ENCODE measurements around the gene CIRBP.

Gene CIRBP

GRCh38 chr19:1239420-1239795 lies 29.7 kb upstream of the CIRBP start:
- Histone ChIP-seq H3K27ac (no peak overlapping the region), H4K20me1 (ENCODE audit: insufficient read depth) (no peaks in the 10 kb centered on the region), H3K4me2 (peak overlapping the region; percentile 71), H3K9ac (no peak overlapping the region), H3K79me2 (ENCODE audit: insufficient read depth, low read depth) (peaks cover 9% of the 10 kb centered on the region; the same call in 1 of the 2 replicates), H3K27me3 (ENCODE audit: insufficient read depth, low read depth) (peaks cover 21% of the 10 kb centered on the region), H3K4me1 (ENCODE audit: low read depth, poor library complexity, severe bottlenecking) (peaks cover 26% of the 10 kb centered on the region), H3K36me3 (ENCODE audit: insufficient read depth) (no peaks in the 10 kb centered on the region), H2AFZ (ENCODE audit: low read depth) (peak overlapping the region; percentile 61; the same call in 1 of the 2 replicates), H3K4me3 (IDR thresholded peaks at IDR 0.05; ENCODE audit: insufficient read depth, low read depth, low read length) (no peak overlapping the region)
- no peak for TF ChIP-seq CTCF (conservative IDR thresholded peaks at IDR 0.05; ENCODE audit: low read depth, low read length)

GRCh38 chr19:1239796-1240737 lies 29.1 kb upstream of the CIRBP start:
- H3K4me3 ChIP-seq (IDR thresholded peaks at IDR 0.05; ENCODE audit: insufficient read depth, low read depth, low read length) = no peak overlapping the region
- H3K79me2 ChIP-seq (ENCODE audit: insufficient read depth, low read depth) = peaks cover 9% of the 10 kb centered on the region; the same call in 1 of the 2 replicates
- no peak overlapping the region for H3K9ac ChIP-seq
- peak overlapping the region; percentile 85 for H3K4me2 ChIP-seq
- H3K27me3 ChIP-seq (ENCODE audit: insufficient read depth, low read depth) = peaks cover 21% of the 10 kb centered on the region
- peaks cover 31% of the 10 kb centered on the region for H3K4me1 ChIP-seq (ENCODE audit: low read depth, poor library complexity, severe bottlenecking)
- H4K20me1 ChIP-seq (ENCODE audit: insufficient read depth) = no peaks in the 10 kb centered on the region
- H3K36me3 ChIP-seq (ENCODE audit: insufficient read depth) = no peaks in the 10 kb centered on the region
- H3K27ac ChIP-seq = no peak overlapping the region
- H2AFZ ChIP-seq (ENCODE audit: low read depth) = peak overlapping the region; percentile 61
- no peak; the same call in 1 of the 2 replicates for TF ChIP-seq CTCF (conservative IDR thresholded peaks at IDR 0.05; ENCODE audit: low read depth, low read length)

GRCh38 chr19:1240925-1241324 lies 28.2 kb upstream of the CIRBP start:
- peaks cover 33% of the 10 kb centered on the region for H3K4me1 ChIP-seq (ENCODE audit: low read depth, poor library complexity, severe bottlenecking)
- no peak overlapping the region for H3K27ac ChIP-seq
- H3K27me3 ChIP-seq (ENCODE audit: insufficient read depth, low read depth) = peaks cover 19% of the 10 kb centered on the region
- no peaks in the 10 kb centered on the region for H4K20me1 ChIP-seq (ENCODE audit: insufficient read depth)
- H3K36me3 ChIP-seq (ENCODE audit: insufficient read depth) = no peaks in the 10 kb centered on the region
- peak overlapping the region; percentile 65; the same call in 1 of the 2 replicates for H3K9ac ChIP-seq
- peaks cover 9% of the 10 kb centered on the region; the same call in 1 of the 2 replicates for H3K79me2 ChIP-seq (ENCODE audit: insufficient read depth, low read depth)
- TF ChIP-seq CTCF (conservative IDR thresholded peaks at IDR 0.05; ENCODE audit: low read depth, low read length) = no peak
- peak overlapping the region; percentile 85 for H3K4me2 ChIP-seq
- H3K4me3 ChIP-seq (IDR thresholded peaks at IDR 0.05; ENCODE audit: insufficient read depth, low read depth, low read length) = no peak overlapping the region
- peak overlapping the region; percentile 61 for H2AFZ ChIP-seq (ENCODE audit: low read depth)

- peaks cover 33% of the 10 kb centered on the region for H3K4me1 ChIP-seq (ENCODE audit: low read depth, poor library complexity, severe bottlenecking)
These were observed 27.6 kb upstream of the CIRBP start, which contains the start of gene ATP5F1D for GRCh38 chr19:1241417-1242095. ATP5F1D (plus strand) TSS chr19:1241751; CDS start chr19:1241851, 100 bp downstream.

More at GRCh38 chr19:1241417-1242095, 27.6 kb upstream of the CIRBP start, which contains the start of gene ATP5F1D:
- Histone ChIP-seq H4K20me1 (ENCODE audit: insufficient read depth) (no peaks in the 10 kb centered on the region), H3K4me3 (IDR thresholded peaks at IDR 0.05; ENCODE audit: insufficient read depth, low read depth, low read length) (no peak within 1 kb of the TSS), H3K27me3 (ENCODE audit: insufficient read depth, low read depth) (peaks cover 15% of the 10 kb centered on the region), H3K36me3 (ENCODE audit: insufficient read depth) (no peaks in the 10 kb centered on the region), H2AFZ (ENCODE audit: low read depth) (peak within 1 kb of the TSS; percentile 61), H3K27ac (peak within 1 kb of the TSS; percentile 36; the same call in 1 of the 2 replicates), H3K9ac (peak within 1 kb of the TSS; percentile 65), H3K4me2 (peak within 1 kb of the TSS; percentile 85), H3K79me2 (ENCODE audit: insufficient read depth, low read depth) (peaks cover 9% of the 10 kb centered on the region; the same call in 1 of the 2 replicates)
- no peak for TF ChIP-seq CTCF (conservative IDR thresholded peaks at IDR 0.05; ENCODE audit: low read depth, low read length)

Data from KMS-11 (cell line).